ENCODE data around the gene PRDM10. TPM values are rescaled to one million over a fixed set of nuclear protein-coding genes. Genes with fewer than 3 reads are reported as not detected.
"Not testable (repeated sequence)": the region's sequence is repeated elsewhere in the genome, so short reads cannot be mapped to it uniquely, and the experiment has no call there.

Gene PRDM10
- total RNA-seq, 1 experiment from 2014 or later, result 4.0 TPM

- no peak overlapping the region for H3K27ac ChIP-seq
- H3K4me3 ChIP-seq, result no peak overlapping the region
- H3K27me3 ChIP-seq (replicated peaks), result no peaks in the 10 kb centered on the region
- DNase-seq (ENCODE audit: low read depth in 1 of 2, low spot score in 2 of 2), result no peak
- H3K9me3 ChIP-seq (replicated peaks), result no peaks in the 10 kb centered on the region
- H3K36me3 ChIP-seq, result 0 out of 2 replicates have a peak, but pooled peaks cover 5% of the 10 kb centered on the region
- peaks cover 7% of the 10 kb centered on the region for H3K4me1 ChIP-seq (replicated peaks)
Measured at GRCh38 chr11:129910360-129910759, 92.3 kb downstream of the PRDM10 start.

- Histone ChIP-seq H3K4me3 (no peak overlapping the region), H3K36me3 (0 out of 2 replicates have a peak, but pooled peaks cover 5% of the 10 kb centered on the region)
- no peak for DNase-seq (ENCODE audit: low read depth in 1 of 2, low spot score in 2 of 2)
Measured at GRCh38 chr11:129905402-129905801, 97.2 kb downstream of the PRDM10 start.

GRCh38 chr11:129896062-129896461 lies 106.6 kb downstream of the PRDM10 start:
- Histone ChIP-seq H3K9me3 (replicated peaks) (no peaks in the 10 kb centered on the region), H3K27me3 (replicated peaks) (no peaks in the 10 kb centered on the region), H3K4me3 (peak overlapping the region; percentile 65), H3K36me3 (peaks cover 10% of the 10 kb centered on the region), H3K27ac (no peak overlapping the region), H3K4me1 (replicated peaks) (peaks cover 11% of the 10 kb centered on the region; the same call in 1 of the 2 replicates)
- DNase-seq (ENCODE audit: low read depth in 1 of 2, low spot score in 2 of 2), result no peak

More at GRCh38 chr11:129905402-129905801, 97.2 kb downstream of the PRDM10 start:
- H3K27me3 ChIP-seq (replicated peaks), result no peaks in the 10 kb centered on the region
- H3K27ac ChIP-seq, result no peak overlapping the region
- H3K9me3 ChIP-seq (replicated peaks), result no peaks in the 10 kb centered on the region
- no peaks in the 10 kb centered on the region for H3K4me1 ChIP-seq (replicated peaks)

GRCh38 chr11:129895126-129896041 lies 107.3 kb downstream of the PRDM10 start, which contains the start of gene NFRKB:
TSS of gene NFRKB (minus strand) at chr11:129895578. CDS start at chr11:129892849, 2,729 bp downstream.
- Histone ChIP-seq H3K27ac (no peak within 1 kb of the TSS), H3K9me3 (replicated peaks) (no peaks in the 10 kb centered on the region), H3K36me3 (peaks cover 12% of the 10 kb centered on the region), H3K4me1 (replicated peaks) (peaks cover 11% of the 10 kb centered on the region; the same call in 1 of the 2 replicates), H3K27me3 (replicated peaks) (no peaks in the 10 kb centered on the region), H3K4me3 (peak within 1 kb of the TSS; percentile 65)
- peak; percentile 49 to 65 for DNase-seq (ENCODE audit: low read depth in 1 of 2, low spot score in 2 of 2)

GRCh38 chr11:129894278-129895125 lies 108.1 kb downstream of the PRDM10 start:
- Histone ChIP-seq H3K27me3 (replicated peaks) (no peaks in the 10 kb centered on the region), H3K4me1 (replicated peaks) (peaks cover 11% of the 10 kb centered on the region; the same call in 1 of the 2 replicates), H3K9me3 (replicated peaks) (no peaks in the 10 kb centered on the region), H3K36me3 (peaks cover 15% of the 10 kb centered on the region), H3K27ac (no peak overlapping the region), H3K4me3 (peak overlapping the region; percentile 65)
- DNase-seq (ENCODE audit: low read depth in 1 of 2, low spot score in 2 of 2), result peak in 1 of 2 experiments; percentile 18

GRCh38 chr11:129888451-129888850 lies 114.2 kb downstream of the PRDM10 start:
- Histone ChIP-seq H3K27ac (no peak overlapping the region), H3K4me3 (no peak overlapping the region), H3K4me1 (replicated peaks) (no peaks in the 10 kb centered on the region), H3K27me3 (replicated peaks) (no peaks in the 10 kb centered on the region), H3K9me3 (replicated peaks) (no peaks in the 10 kb centered on the region), H3K36me3 (peaks cover 37% of the 10 kb centered on the region)
- DNase-seq (ENCODE audit: low read depth in 1 of 2, low spot score in 2 of 2), result no peak

GRCh38 chr11:129885381-129885780 lies 117.3 kb downstream of the PRDM10 start:
- H3K36me3 ChIP-seq, result peaks cover 45% of the 10 kb centered on the region
- no peaks in the 10 kb centered on the region for H3K4me1 ChIP-seq (replicated peaks)

GRCh38 chr11:129884581-129884980 lies 118.1 kb downstream of the PRDM10 start:
- no peak overlapping the region for H3K4me3 ChIP-seq
- H3K36me3 ChIP-seq, result peaks cover 42% of the 10 kb centered on the region
- no peak for DNase-seq (ENCODE audit: low read depth in 1 of 2, low spot score in 2 of 2)
- H3K9me3 ChIP-seq (replicated peaks), result no peaks in the 10 kb centered on the region
- no peaks in the 10 kb centered on the region for H3K27me3 ChIP-seq (replicated peaks)
- H3K4me1 ChIP-seq (replicated peaks), result no peaks in the 10 kb centered on the region
- H3K27ac ChIP-seq, result no peak overlapping the region

More at GRCh38 chr11:129885381-129885780, 117.3 kb downstream of the PRDM10 start:
- Histone ChIP-seq H3K27ac (no peak overlapping the region), H3K27me3 (replicated peaks) (no peaks in the 10 kb centered on the region), H3K9me3 (replicated peaks) (no peaks in the 10 kb centered on the region), H3K4me3 (no peak overlapping the region)
- DNase-seq (ENCODE audit: low read depth in 1 of 2, low spot score in 2 of 2), result no peak

GRCh38 chr11:129881570-129882170 lies 121.0 kb downstream of the PRDM10 start:
- Histone ChIP-seq H3K27ac (no peak overlapping the region), H3K9me3 (replicated peaks) (no peaks in the 10 kb centered on the region), H3K36me3 (peaks cover 33% of the 10 kb centered on the region), H3K4me3 (no peak overlapping the region), H3K27me3 (replicated peaks) (no peaks in the 10 kb centered on the region), H3K4me1 (replicated peaks) (no peaks in the 10 kb centered on the region)
- DNase-seq (ENCODE audit: low read depth in 1 of 2, low spot score in 2 of 2), result no peak

GRCh38 chr11:129880311-129880710 lies 122.3 kb downstream of the PRDM10 start:
- no peaks in the 10 kb centered on the region for H3K9me3 ChIP-seq (replicated peaks)
- no peak overlapping the region for H3K27ac ChIP-seq
- DNase-seq (ENCODE audit: low read depth in 1 of 2, low spot score in 2 of 2), result no peak
- H3K27me3 ChIP-seq (replicated peaks), result no peaks in the 10 kb centered on the region
- H3K4me3 ChIP-seq, result no peak overlapping the region
- H3K4me1 ChIP-seq (replicated peaks), result no peaks in the 10 kb centered on the region
- peaks cover 31% of the 10 kb centered on the region for H3K36me3 ChIP-seq

- no peak for DNase-seq (ENCODE audit: low read depth in 1 of 2, low spot score in 2 of 2)
- Histone ChIP-seq H3K27me3 (replicated peaks) (no peaks in the 10 kb centered on the region), H3K27ac (no peak overlapping the region), H3K4me3 (no peak overlapping the region), H3K9me3 (replicated peaks) (no peaks in the 10 kb centered on the region), H3K4me1 (replicated peaks) (no peaks in the 10 kb centered on the region), H3K36me3 (peaks cover 65% of the 10 kb centered on the region)
Measured at GRCh38 chr11:129871914-129872313, 130.7 kb downstream of the PRDM10 start.

GRCh38 chr11:129868626-129869025 lies 134.0 kb downstream of the PRDM10 start:
- not testable (repeated sequence) for H3K27me3 ChIP-seq (replicated peaks); H3K9me3 ChIP-seq (replicated peaks); H3K4me1 ChIP-seq (replicated peaks); DNase-seq (ENCODE audit: low read depth in 1 of 2, low spot score in 2 of 2); H3K27ac ChIP-seq; H3K4me3 ChIP-seq
- H3K36me3 ChIP-seq, result peaks cover 54% of the 10 kb centered on the region

GRCh38 chr11:129866311-129866710 lies 136.3 kb downstream of the PRDM10 start:
- Histone ChIP-seq H3K27me3 (replicated peaks) (no peaks in the 10 kb centered on the region), H3K9me3 (replicated peaks) (no peaks in the 10 kb centered on the region), H3K4me1 (replicated peaks) (peaks cover 14% of the 10 kb centered on the region), H3K4me3 (no peak overlapping the region), H3K36me3 (peaks cover 48% of the 10 kb centered on the region), H3K27ac (no peak overlapping the region)
- no peak for DNase-seq (ENCODE audit: low read depth in 1 of 2, low spot score in 2 of 2)
